ENCODE measurements around the gene HSPA5.
A peak's percentile ranks its signal among the peaks of the same experiment; 100 is the strongest.

DNA sequence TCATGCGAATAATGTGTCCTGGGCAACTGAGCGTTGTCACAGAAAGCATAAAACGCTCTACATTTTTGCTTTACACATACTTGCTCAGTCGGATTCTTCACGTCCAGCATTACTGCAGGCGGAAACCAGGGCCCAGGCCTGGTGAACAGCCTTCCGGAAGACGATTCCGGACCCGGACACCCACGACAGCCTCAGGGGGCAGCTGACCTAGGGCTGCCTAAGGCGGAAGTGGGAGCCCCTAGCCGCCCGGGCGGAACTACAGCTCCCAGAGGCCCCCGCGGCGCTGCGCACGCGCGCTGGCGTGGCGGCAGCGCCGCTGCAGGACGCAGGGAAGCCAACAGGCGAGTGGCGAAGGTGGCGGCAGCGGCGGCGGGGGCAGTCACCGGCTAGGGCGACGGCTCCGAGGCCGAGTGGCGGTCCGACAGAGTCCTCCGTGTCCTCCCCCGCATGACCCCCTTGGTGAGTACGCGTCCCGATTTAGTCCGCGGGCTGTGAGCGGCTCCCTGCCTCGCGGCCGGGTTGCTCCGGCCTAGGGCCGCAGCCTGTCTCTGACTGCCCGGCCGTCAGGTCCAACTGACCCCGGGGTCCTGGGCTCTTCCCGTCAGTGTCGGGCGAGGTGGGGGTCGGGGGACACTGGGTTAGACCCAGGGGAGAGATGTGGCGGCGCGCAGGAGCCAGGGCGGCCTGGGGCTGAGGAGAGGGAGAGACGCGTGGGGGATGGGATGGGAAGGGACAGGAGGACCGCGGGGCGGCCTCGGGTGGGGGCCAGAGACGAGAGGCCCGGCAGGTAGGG, 20.6 kb upstream of the HSPA5 start, which contains the start of gene GAPVD1:
- TF ChIP-seq, protein P1, sequence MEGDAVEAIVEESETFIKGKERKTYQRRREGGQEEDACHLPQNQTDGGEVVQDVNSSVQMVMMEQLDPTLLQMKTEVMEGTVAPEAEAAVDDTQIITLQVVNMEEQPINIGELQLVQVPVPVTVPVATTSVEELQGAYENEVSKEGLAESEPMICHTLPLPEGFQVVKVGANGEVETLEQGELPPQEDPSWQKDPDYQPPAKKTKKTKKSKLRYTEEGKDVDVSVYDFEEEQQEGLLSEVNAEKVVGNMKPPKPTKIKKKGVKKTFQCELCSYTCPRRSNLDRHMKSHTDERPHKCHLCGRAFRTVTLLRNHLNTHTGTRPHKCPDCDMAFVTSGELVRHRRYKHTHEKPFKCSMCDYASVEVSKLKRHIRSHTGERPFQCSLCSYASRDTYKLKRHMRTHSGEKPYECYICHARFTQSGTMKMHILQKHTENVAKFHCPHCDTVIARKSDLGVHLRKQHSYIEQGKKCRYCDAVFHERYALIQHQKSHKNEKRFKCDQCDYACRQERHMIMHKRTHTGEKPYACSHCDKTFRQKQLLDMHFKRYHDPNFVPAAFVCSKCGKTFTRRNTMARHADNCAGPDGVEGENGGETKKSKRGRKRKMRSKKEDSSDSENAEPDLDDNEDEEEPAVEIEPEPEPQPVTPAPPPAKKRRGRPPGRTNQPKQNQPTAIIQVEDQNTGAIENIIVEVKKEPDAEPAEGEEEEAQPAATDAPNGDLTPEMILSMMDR (IDR thresholded peaks at IDR 0.05; ENCODE audit: low read depth, low read length), result peak; percentile 32
- TF ChIP-seq EZH2phosphoT487 (IDR thresholded peaks at IDR 0.05; ENCODE audit: low read depth), result no peak

Measured in OCI-LY3 (cell line).